ENCODE measurements around the gene ABHD15.

ABHD15 gene

GRCh38 chr17:29573558-29573869 is 6.7 kb upstream of the ABHD15 start:
- DNase-seq, result no peak
- in situ Hi-C loops (cut with MboI; ENCODE audit: low pct_unique_long_range_greater_than_20kb, low sequenced_read_pairs), result loop anchor here (25.0 kb wide), 1 partner anchor 436 kb away; no protein-coding TSS in a partner anchor

DNA sequence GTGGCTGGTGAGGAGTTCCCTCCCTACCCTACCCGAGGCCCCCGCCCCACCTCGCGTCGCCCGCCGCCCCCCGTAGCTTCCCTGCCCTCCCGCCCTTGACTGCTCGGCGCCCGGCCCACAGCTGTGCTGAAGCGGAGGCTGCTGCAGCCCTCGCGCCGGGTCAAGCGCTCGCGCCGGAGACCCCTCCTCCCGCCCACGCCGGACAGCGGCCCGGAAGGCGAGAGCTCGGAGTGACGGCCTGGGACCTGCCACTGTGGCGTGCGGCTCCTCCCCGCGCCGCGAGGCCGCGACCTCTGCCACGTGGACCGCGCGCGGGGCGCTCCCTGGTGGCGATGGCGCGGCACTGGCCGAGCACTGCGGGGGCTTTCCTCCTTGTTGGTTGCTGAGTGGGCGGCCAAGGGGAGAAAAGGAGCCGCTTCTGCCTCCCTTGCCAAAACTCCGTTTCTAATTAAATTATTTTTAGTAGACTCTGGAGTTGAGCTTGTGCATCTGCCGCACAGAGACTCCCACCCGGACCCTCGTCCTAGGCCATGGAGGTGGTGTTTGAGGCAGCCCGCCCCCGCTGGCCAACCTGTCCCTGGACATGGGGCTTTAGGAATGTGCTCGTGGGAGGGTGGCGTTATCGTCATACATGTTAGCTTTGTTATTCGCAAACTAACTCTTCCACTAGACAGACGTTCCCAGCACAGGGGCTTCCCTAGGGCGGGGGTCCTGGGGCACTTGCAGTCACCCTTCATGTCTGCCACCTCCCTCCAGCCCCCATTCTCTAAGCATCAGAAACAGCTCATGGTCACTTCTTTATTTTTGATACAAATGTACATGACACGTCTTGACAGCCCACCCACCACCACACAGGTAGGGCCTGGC is 6.1 kb upstream of the ABHD15 start:
- no peak for DNase-seq
- in situ Hi-C loops (cut with MboI; ENCODE audit: low pct_unique_long_range_greater_than_20kb, low sequenced_read_pairs), result loop anchor here (25.0 kb wide), 1 partner anchor 436 kb away; no protein-coding TSS in a partner anchor

DNA sequence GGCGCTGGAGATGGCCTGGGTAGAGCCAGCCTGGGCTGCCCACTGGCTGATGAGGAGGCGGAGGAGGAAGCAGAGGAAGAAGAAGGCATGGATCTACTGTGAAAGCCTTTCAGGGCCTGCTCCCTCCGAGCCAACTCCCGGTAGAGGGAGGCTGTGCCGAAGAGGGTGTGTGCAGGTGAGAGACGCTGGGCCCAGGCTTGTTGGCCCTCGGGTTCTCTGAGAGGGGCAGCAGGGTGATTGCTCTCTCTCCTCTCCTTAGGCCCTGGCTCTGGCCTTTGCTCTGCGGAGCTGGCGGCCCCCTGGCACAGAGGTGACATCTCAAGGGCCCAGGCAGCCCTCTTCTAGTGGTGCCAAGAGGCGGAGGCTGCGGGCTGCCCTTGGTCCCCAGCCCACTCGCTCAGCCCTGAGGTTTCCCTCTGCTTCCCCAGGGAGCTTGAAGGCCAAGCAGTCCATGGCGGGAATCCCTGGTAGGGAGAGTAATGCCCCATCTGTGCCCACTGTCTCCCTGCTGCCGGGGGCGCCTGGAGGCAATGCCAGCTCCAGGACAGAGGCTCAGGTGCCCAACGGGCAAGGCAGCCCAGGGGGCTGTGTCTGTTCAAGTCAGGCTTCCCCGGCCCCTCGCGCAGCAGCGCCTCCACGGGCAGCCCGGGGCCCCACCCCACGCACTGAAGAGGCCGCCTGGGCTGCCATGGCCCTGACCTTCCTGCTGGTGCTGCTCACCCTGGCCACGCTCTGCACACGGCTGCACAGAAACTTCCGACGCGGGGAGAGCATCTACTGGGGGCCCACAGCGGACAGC is 5.2 kb upstream of the ABHD15 start:
- no peak for DNase-seq
- in situ Hi-C loops (cut with MboI; ENCODE audit: low pct_unique_long_range_greater_than_20kb, low sequenced_read_pairs), result loop anchor here (25.0 kb wide), 1 partner anchor 435 kb away; no protein-coding TSS in a partner anchor

- in situ Hi-C loops (cut with MboI; ENCODE audit: low pct_unique_long_range_greater_than_20kb, low sequenced_read_pairs), result loop anchor here (25.0 kb wide), 1 partner anchor 434 kb away; no protein-coding TSS in a partner anchor
- no peak for DNase-seq
Measured at GRCh38 chr17:29571486-29571882, 4.6 kb upstream of the ABHD15 start.

DNA sequence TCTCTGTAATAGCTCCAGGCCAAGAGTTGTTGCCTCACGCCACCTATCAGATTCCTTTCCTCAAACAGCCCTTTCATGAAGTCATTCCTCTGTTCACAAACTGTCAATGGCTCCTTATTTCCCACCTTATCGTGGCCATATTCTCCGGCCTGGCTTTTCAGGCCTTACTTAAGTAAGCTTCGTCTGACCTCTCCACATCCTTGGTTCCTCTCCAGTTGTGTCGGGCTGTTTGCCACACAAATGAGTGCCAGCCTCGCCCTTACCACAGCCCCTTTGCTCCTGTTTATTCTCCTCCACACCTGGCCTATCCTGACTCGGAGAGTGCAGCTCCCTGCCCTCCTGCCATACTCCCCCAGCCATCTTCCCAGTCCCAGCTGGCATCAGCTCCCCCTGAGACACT is 3.7 kb upstream of the ABHD15 start:
- in situ Hi-C loops (cut with MboI; ENCODE audit: low pct_unique_long_range_greater_than_20kb, low sequenced_read_pairs), result loop anchor here (25.0 kb wide), 1 partner anchor 433 kb away; no protein-coding TSS in a partner anchor
- no peak for DNase-seq

GRCh38 chr17:29569245-29569950 is 2.6 kb upstream of the ABHD15 start:
- DNase-seq, result no peak
- in situ Hi-C loops (cut with MboI; ENCODE audit: low pct_unique_long_range_greater_than_20kb, low sequenced_read_pairs), result loop anchor here (25.0 kb wide), 1 partner anchor 432 kb away; no protein-coding TSS in a partner anchor

DNA sequence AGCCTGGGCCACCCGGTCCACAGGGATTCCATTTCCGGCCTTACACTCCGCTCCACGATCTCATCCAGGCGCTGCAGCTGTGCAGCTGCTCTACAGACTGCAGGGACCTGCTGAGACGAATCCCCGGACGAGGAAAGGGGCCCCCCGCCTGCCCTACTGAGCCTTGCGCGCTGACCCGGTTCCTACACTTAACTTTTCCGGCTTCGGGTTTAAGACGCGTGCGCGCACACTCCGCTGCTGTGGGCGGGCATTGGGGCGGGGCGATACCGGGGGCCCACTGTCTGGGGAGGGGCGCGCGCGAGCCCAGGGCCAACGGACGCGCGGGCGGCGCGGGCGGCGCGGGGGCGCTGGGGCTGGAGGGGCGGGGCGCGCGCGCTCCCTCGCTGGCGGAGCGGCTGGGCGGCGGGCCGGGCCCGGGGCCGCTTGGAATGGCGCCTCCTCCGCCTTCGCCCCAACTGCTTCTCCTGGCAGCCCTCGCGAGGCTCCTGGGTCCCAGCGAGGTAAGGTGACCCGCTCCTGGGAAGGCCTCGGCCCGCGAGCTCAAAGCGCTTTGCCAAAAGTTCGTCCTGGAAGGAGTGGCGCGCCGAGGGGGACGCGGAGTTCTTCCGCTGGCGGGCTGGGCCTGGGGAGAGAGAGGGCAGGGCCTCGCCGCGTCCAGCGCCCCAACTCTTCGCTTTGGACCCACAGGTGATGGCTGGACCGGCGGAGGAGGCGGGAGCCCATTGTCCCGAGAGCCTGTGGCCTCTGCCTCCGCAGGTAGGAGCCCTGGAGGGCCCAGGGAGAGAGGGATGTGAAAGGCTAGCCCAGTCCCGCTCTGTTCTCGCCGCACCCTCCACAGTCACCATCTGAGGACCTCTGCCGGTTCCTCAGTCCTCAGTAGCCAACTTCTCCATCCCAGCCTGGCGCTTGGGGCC is 1.8 kb upstream of the ABHD15 start, which contains the start of gene TP53I13:
TSS of gene TP53I13 (plus strand) at position 371 of the 914 bp plus-strand sequence. CDS start at position 429, 58 bp downstream.
- DNase-seq, result peak; percentile 79

GRCh38 chr17:29567554-29568330 is 905 bp upstream of the ABHD15 start:
- peak; percentile 78 for DNase-seq
- in situ Hi-C loops (cut with MboI; ENCODE audit: low pct_unique_long_range_greater_than_20kb, low sequenced_read_pairs), result loop anchor here (25.0 kb wide), 1 partner anchor 430 kb away; no protein-coding TSS in a partner anchor

More for the DNA sequence above, 1.8 kb upstream of the ABHD15 start, which contains the start of gene TP53I13:
- in situ Hi-C loops (cut with MboI; ENCODE audit: low pct_unique_long_range_greater_than_20kb, low sequenced_read_pairs), result loop anchor here (25.0 kb wide), 1 partner anchor 431 kb away; no protein-coding TSS in a partner anchor

GRCh38 chr17:29567304-29567553 is 392 bp upstream of the ABHD15 start:
- DNase-seq, result no peak
- in situ Hi-C loops (cut with MboI; ENCODE audit: low pct_unique_long_range_greater_than_20kb, low sequenced_read_pairs), result loop anchor here (25.0 kb wide), 1 partner anchor 430 kb away; no protein-coding TSS in a partner anchor

GRCh38 chr17:29565643-29566472 is 979 bp downstream of the ABHD15 start:
- in situ Hi-C loops (cut with MboI; ENCODE audit: low pct_unique_long_range_greater_than_20kb, low sequenced_read_pairs), result loop anchor here (25.0 kb wide), 1 partner anchor 429 kb away; no protein-coding TSS in a partner anchor
- peak; percentile 67 for DNase-seq

DNA sequence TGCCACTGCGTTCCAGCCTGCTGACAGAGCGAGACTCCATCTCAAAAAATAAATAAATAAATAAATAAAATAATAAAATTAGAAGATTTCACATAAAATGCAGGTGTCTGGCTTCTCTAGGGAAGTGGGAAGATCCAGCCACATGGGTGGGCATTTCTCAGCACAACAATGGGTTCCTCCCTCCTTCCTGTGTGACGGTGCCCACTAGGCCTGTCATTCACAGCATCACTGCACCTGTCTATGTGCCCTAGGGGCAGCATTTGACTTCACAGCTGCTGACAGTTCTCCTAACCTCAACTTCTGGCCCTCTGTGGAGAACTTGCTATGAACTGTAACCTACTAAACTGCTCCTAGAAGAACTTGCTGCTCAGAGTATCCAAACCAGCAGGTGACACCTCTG is 3.0 kb downstream of the ABHD15 start:
- in situ Hi-C loops (cut with MboI; ENCODE audit: low pct_unique_long_range_greater_than_20kb, low sequenced_read_pairs), result loop anchor here (25.0 kb wide), 1 partner anchor 427 kb away; no protein-coding TSS in a partner anchor
- no peak for DNase-seq

GRCh38 chr17:29562615-29563014 is 4.2 kb downstream of the ABHD15 start:
- in situ Hi-C loops (cut with MboI; ENCODE audit: low pct_unique_long_range_greater_than_20kb, low sequenced_read_pairs), result loop anchor here (25.0 kb wide), 1 partner anchor 425 kb away; no protein-coding TSS in a partner anchor
- DNase-seq, result no peak

DNA sequence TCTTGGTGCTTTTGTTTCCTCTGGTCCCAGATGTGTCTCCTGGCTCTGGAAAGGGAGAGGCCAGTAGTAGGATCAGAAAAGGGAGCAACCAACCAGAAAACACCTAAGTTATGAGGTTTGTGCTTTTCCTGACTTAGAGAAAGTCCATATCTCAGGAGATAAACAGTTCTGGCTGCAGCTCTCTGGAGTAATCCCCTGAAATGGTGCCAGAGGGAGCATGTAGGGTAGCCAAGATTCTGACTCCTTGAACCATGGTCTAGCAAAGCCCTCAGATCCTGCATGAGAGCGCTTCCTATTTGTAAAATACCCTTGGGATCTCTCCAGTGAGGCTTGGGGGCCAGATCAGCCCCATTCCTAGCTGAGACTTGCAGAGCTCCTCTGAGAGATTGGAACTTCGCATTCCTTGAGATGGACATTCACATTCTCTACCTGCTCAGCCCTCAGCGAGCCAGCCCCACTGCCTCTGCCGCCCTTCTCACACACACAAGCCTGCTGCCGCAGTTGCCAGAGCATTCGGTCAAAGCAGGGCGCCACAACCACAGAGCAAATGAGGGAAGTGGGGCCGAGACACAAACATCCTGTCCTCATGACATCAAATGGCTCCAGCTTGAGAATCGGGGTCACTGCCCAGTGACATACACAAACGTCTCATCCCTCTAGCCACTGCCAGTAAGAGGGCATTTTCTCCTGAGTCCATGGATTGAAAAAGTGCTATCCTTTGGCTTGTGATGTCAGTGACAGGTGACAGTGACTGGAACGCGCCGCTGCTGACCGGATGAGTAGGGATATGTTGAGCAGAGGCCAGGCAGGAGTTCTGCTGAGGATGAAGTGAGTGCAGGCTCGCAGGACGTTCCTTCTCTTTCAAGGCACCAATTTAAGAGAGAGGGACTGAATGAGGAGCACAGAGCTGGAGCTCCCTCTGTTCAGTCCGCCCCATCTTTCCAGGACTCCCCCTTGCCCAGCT is 5.0 kb downstream of the ABHD15 start:
- DNase-seq, result peak; percentile 32
- in situ Hi-C loops (cut with MboI; ENCODE audit: low pct_unique_long_range_greater_than_20kb, low sequenced_read_pairs), result loop anchor here (25.0 kb wide), 1 partner anchor 425 kb away; no protein-coding TSS in a partner anchor

- in situ Hi-C loops (cut with MboI; ENCODE audit: low pct_unique_long_range_greater_than_20kb, low sequenced_read_pairs), result loop anchor here (25.0 kb wide), 1 partner anchor 423 kb away; no protein-coding TSS in a partner anchor
- peak; percentile 64 for DNase-seq
Measured at GRCh38 chr17:29560316-29560715, 6.5 kb downstream of the ABHD15 start.

DNA sequence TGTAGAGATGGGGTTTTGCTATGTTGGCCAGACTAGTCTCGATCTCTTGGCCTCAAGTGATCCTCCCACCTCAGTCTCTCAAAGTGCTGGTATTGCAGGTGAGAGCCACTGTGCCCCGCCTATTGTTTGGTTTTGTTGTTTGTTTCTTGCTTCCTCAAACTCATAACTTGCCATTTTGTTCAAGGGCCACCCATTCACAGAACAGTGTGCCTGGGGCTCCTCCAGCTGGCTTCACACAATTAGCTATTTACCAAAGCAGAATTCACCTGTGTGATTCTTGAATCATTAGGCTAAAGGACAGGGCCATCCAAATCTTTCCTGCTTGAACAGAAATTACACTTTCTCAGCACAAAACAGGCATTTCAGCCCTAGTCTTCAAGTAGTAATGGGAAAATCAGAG is 7.2 kb downstream of the ABHD15 start:
- DNase-seq, result no peak
- in situ Hi-C loops (cut with MboI; ENCODE audit: low pct_unique_long_range_greater_than_20kb, low sequenced_read_pairs), result loop anchor here (25.0 kb wide), 1 partner anchor 422 kb away; no protein-coding TSS in a partner anchor

All from KBM-7 (cell line).